AG09309 (cell line): ENCODE results near the gene CENPW.

Experiments used
- DNase-seq: peaks from one replicate; pipeline ENCODE4 v3.0.0-alpha.2; 2010; ENCODE audit warnings: low read depth
- H3K4me3 ChIP-seq: 2 replicates; pipeline ENCODE4 v1.5.1; 2011; ENCODE audit warnings: mild to moderate bottlenecking, low read depth, low read length, moderate library complexity; ENCODE audit not compliant: control insufficient read depth
- CTCF ChIP-seq: IDR thresholded peaks from 2 replicates; pipeline ENCODE4 v1.5.1; 2011; ENCODE audit warnings: mild to moderate bottlenecking, low read depth, low read length, inconsistent platforms; ENCODE audit not compliant: insufficient read depth, control insufficient read depth; ENCODE audit errors: missing control alignments

The CENPW gene

GRCh38 chr6:126308362-126308761 lies 31.6 kb upstream of the CENPW start:
- H3K4me3 ChIP-seq: no peak overlapping the region
- TF ChIP-seq CTCF: no peak
- DNase-seq: no peak

- no peak for DNase-seq
- H3K4me3 ChIP-seq: no peak overlapping the region
- peak; percentile 28 for TF ChIP-seq CTCF
Measured at GRCh38 chr6:126312013-126312665, 27.8 kb upstream of the CENPW start.

- no peak for TF ChIP-seq CTCF
- no peak for DNase-seq
- H3K4me3 ChIP-seq: no peak overlapping the region
Measured at GRCh38 chr6:126313941-126314340, 26.0 kb upstream of the CENPW start.

- no peak for TF ChIP-seq CTCF
- H3K4me3 ChIP-seq: no peak overlapping the region
- no peak for DNase-seq
Measured at GRCh38 chr6:126318797-126319196, 21.1 kb upstream of the CENPW start.

GRCh38 chr6:126333729-126334128 lies 6.2 kb upstream of the CENPW start:
- DNase-seq: no peak
- TF ChIP-seq CTCF: no peak
- H3K4me3 ChIP-seq: no peak overlapping the region

GRCh38 chr6:126335210-126335609 lies 4.7 kb upstream of the CENPW start:
- no peak for DNase-seq
- H3K4me3 ChIP-seq: no peak overlapping the region
- no peak for TF ChIP-seq CTCF

- no peak for TF ChIP-seq CTCF
- DNase-seq: peak; percentile 52
- no peak overlapping the region for H3K4me3 ChIP-seq
Measured at GRCh38 chr6:126337323-126337722, 2.6 kb upstream of the CENPW start.
